ENCODE results near the gene PRKCE.

- TF ChIP-seq CTCF (IDR thresholded peaks at IDR 0.05): no peak
- TF ChIP-seq MAX (IDR thresholded peaks at IDR 0.05; ENCODE audit: low read depth): no peak
- no peak for TF ChIP-seq YY1 (IDR thresholded peaks at IDR 0.05; ENCODE audit: low read depth)
- no peak for TF ChIP-seq POLR2AphosphoS5 (IDR thresholded peaks at IDR 0.05; ENCODE audit: low read depth, low read length)
- TF ChIP-seq TEAD4 (IDR thresholded peaks at IDR 0.05; ENCODE audit: borderline replicate concordance, insufficient read depth): no peak
- TF ChIP-seq IRF3 (IDR thresholded peaks at IDR 0.05; ENCODE audit: low read depth, low read length): no peak
- TF ChIP-seq GABPA (IDR thresholded peaks at IDR 0.05; ENCODE audit: low read depth): no peak
- no peak for TF ChIP-seq SMC3 (IDR thresholded peaks at IDR 0.05; ENCODE audit: low read depth, low read length)
- TF ChIP-seq USF2 (IDR thresholded peaks at IDR 0.05; ENCODE audit: borderline replicate concordance, low read depth, low read length): no peak
- TF ChIP-seq MEF2A (IDR thresholded peaks at IDR 0.05; ENCODE audit: borderline replicate concordance, low read depth): no peak
- no peak for TF ChIP-seq TCF12 (IDR thresholded peaks at IDR 0.05)
Measured at GRCh38 chr2:45631319-45631718, 20.2 kb upstream of the PRKCE start.

Measured in SK-N-SH (cell line).